Measurements from ENCODE around the gene CD82.

- TF ChIP-seq CTCF (IDR thresholded peaks at IDR 0.05), result no peak
- no peak for TF ChIP-seq ZFX (IDR thresholded peaks at IDR 0.05; ENCODE audit: borderline replicate concordance)
These were observed 26.9 kb downstream of the CD82 start for GRCh38 chr11:44592125-44592940.
